NCI-H748 (cell line): Measurements from ENCODE around the gene NTSR1.

ENCODE experiments used
- DNase-seq: peaks from one replicate; lab custom pipeline; 2025; ENCODE audit not compliant: unreplicated experiment; lab: John Stamatoyannopoulos, UW

Gene NTSR1

GRCh38 chr20:62723768-62724450 lies 15.3 kb downstream of the NTSR1 start:
- DNase-seq: no peak

DNA sequence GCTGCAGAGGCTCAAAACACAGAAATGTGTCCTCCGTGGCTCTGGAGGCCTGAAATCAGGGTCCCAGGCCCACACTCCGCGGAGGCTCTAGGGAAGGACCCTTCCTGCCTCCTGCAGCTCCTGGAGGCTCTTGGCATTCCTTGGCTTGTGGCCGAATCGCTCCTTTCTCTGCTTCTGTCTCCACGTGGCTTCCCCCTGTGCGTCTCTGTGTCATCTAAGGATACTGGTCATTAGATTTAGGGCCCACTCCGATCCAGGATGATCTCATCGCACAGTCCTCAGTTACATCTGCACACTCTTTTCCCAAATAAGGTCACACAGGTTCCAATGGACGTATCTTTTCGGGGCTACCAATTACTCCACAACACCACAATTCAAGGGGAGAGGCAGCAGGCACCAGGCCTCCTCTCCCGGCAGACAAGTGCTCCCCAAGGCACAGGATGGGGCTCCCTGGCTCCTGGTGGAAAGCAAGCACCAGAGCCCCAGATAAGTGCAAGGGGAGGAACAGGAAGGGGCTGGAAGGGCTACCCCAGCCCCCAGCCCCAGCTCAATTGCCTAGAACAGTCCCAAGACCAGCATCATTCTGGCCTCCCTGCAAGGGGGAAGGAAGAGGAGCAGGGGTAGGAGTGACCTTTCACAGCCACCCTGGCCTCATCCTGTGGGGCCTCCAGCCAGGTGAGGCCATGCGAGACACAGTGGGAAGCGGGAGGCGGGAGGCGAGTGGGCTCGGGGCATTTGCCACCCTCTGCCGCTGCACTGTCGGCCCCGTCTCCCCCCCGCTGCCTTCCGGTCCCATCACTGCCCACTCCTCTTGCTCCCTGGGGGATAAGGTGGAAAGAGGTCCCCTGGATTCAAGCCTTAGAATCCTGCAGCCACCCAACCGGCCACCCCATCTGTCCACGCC lies 16.3 kb downstream of the NTSR1 start:
- DNase-seq: no peak

DNA sequence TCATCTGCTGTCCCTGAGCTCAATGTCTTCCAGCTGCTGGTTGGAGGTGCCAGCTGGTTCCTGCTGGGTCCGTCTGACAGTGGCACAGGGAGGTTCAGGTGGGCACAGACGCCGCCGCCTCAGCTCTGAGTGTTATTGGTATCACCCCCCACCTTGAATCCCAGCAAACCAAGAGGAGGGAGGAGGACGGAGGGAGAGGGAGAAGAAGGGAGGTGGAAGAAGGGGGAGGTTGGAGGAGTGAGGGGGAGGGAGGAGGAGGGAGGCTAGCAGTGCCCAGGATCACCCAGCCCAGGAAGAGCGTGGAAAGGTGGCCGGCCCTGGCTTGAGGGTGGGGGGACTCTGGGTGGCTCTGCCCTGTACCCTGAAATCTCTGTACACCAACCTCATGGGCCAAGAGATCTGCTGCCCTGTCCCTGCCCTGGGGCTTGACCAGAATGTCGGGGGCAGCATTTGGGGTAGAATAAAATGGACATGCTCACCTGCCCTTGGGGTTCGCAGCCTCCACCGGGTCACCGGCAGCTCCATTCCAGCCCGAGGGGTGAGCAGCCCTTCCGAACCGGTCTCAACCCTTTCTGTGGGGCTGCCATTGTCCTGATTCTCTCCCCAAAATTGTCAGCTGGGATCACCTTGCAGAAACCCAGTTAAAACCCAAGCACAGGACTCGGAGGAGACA lies 17.1 kb downstream of the NTSR1 start:
- DNase-seq: no peak

GRCh38 chr20:62726276-62726675 lies 17.6 kb downstream of the NTSR1 start:
- DNase-seq: no peak

- DNase-seq: no peak
Measured at GRCh38 chr20:62726716-62727583, 18.3 kb downstream of the NTSR1 start.

DNA sequence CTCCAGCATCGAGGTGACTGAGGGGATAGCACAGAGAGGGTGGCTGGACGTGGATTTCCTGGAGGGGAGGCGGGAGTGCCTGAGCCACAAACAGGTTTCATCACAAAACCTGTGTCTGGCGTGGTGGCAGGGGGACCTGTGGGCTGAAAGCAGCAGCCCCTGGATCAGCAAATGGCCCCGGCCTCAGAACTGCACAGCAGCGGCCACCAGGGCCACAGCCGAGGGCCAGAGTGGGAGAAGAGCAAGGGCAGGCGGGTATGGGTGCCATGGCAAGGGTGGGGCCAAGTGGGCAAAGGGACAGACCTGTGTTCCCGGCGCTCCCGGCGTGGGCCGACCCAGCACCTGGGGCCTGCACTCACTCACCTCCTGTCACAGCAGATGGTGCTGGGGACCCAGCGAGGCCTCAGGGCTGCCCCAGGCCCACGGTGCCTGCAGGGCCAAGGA lies 19.0 kb downstream of the NTSR1 start:
- DNase-seq: no peak

- no peak for DNase-seq
Measured at GRCh38 chr20:62728028-62728780, 19.6 kb downstream of the NTSR1 start.

DNA sequence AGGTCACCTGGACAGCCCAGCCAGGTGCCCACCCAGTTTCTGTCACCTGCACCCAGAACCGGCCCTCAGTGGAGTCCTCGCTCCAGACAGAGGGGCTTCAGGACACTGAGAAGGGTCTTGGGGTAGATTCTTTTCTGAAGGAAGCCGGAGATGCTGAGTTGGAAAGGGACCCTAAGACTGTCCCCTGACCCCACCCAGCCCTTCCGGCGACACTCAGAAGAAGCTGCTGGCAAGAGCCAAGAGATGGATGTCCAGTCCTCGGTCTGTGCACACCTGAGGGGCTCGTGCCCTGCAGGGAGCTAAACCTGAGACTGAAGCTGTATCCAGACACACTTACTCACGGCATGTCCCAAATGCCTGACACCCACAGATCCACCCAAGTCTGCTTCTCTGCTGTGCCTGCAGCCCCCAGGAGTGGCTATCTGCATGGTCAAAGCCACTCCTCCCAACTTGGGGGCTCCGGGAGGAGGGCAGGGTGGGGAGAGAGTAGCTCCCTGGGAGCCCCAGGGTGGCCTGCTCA lies 20.2 kb downstream of the NTSR1 start:
- DNase-seq: no peak

GRCh38 chr20:62730481-62730880 lies 21.8 kb downstream of the NTSR1 start:
- DNase-seq: no peak

- DNase-seq: no peak
Measured at GRCh38 chr20:62732031-62732760, 23.6 kb downstream of the NTSR1 start.

GRCh38 chr20:62732842-62733525 lies 24.3 kb downstream of the NTSR1 start:
- DNase-seq: no peak

- DNase-seq: no peak
Measured at GRCh38 chr20:62733526-62733842, 24.8 kb downstream of the NTSR1 start.

GRCh38 chr20:62733891-62734290 lies 25.3 kb downstream of the NTSR1 start:
- no peak for DNase-seq

GRCh38 chr20:62734326-62734725 lies 25.7 kb downstream of the NTSR1 start:
- no peak for DNase-seq

GRCh38 chr20:62734881-62735280 lies 26.2 kb downstream of the NTSR1 start:
- no peak for DNase-seq

DNA sequence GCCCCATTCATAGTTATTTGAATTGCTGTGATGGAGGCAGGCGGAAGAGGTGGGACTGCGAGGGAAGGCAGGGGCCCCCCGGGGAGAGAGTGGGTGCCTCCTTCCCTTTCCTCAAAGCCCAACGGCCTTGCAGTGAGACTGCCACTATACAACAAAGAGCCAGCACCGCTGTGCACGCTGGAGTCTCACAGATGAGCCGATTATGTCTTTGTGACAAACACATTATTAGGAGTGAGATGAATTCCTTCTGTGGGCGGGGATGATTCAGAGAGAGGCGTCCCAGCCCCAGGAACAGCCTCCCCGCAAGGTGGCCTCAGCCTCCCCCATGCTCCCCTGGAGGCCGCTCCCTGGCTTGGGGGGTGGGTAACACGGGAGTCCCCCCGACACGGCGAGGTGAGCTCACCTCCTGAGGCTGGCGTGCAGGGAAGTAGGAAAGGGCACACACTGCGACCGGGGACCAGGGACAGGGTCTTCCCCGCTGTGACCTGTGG lies 26.7 kb downstream of the NTSR1 start:
- DNase-seq: no peak

- no peak for DNase-seq
Measured at GRCh38 chr20:62736026-62736406, 27.4 kb downstream of the NTSR1 start.

GRCh38 chr20:62736407-62737071 lies 27.9 kb downstream of the NTSR1 start:
- DNase-seq: no peak
